ENCODE data around the gene ZDHHC4. TPM values are rescaled to one million over a fixed set of nuclear protein-coding genes. Genes with fewer than 3 reads are reported as not detected.

The ZDHHC4 gene
- 10 to 100 TPM; 29.4 to 37.6 (median 35.3) TPM for total RNA-seq
- total RNA-seq (2013): 41.9 TPM

DNA sequence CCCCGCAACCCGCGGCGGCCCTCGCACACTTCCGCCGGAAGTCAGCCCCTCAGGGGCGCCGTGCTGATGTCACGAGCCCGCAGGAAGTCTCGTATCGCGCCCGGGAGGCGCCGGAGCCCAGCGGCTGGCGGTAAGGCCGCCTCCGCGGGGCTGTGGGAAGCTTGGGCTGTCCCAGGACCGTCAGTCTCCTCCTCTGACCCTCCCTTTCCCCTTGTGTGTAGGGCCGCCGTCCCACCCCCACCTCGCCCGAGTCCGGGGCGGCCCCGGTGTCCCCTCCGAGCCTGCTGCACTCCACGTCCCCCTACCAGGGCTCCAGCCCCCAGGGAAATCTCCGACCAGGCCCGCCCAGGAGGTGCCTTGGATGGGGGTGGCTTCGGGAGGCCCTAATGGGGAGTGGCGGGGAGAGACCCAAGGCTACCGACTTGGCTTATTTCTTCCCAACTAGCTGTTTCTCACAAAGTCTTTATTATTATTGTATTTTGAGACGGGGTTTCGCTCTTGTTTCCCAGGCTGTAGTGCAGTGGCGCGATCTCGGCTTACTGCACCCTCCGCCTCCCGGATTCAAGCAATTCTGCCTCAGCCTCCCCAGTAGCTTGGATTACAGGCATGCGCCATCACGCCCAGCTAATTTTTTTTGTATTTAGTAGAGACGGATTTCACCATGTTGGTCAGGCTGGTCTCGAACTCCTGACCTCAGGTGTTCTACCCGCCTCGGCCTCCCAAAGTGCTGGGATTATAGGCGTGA lies at the start of gene ZDHHC4:
Gene ZDHHC4 (plus strand): TSS at position 86 of the 745 bp plus-strand sequence. CDS start 3,108 bp downstream, outside the sequence.
- peak within 1 kb of the TSS; percentile 98 for H3K27ac ChIP-seq (ENCODE audit: low read length)
- H3K36me3 ChIP-seq (ENCODE audit: control insufficient read depth, insufficient read depth, low read length): peaks cover 11% of the 10 kb centered on the region
- ATAC-seq: peak; percentile 92 to 96 (median 96)
- Mint-ChIP-seq H3K27me3 (ENCODE audit: low read depth in 2 of 2) (peaks cover 3 to 5% of the 10 kb centered on the region in 2 donors), H3K4me3 (peak within 1 kb of the TSS; percentile 90), H3K9me3 (no peaks in the 10 kb centered on the region), H3K36me3 (no peaks in the 10 kb centered on the region), H3K27ac (peak within 1 kb of the TSS; percentile 89 to 97), H3K4me1 (peaks cover 11 to 12% of the 10 kb centered on the region in 2 donors)
- DNase-seq: peak; percentile 86 to 94
- H3K4me1 ChIP-seq (ENCODE audit: control insufficient read depth, insufficient read depth, low read length): peaks cover 15% of the 10 kb centered on the region
- 21% methylated on average over 48 of the region's 51 CpGs for WGBS (ENCODE audit: insufficient coverage)
- H3K4me3 ChIP-seq (ENCODE audit: low read length): peak within 1 kb of the TSS; percentile 92
- intact Hi-C loops (cut with micrococcal nuclease): loop anchor here (1.0 kb wide), 1 partner anchor 12 kb away; no protein-coding TSS in a partner anchor
- TF ChIP-seq, protein P1, sequence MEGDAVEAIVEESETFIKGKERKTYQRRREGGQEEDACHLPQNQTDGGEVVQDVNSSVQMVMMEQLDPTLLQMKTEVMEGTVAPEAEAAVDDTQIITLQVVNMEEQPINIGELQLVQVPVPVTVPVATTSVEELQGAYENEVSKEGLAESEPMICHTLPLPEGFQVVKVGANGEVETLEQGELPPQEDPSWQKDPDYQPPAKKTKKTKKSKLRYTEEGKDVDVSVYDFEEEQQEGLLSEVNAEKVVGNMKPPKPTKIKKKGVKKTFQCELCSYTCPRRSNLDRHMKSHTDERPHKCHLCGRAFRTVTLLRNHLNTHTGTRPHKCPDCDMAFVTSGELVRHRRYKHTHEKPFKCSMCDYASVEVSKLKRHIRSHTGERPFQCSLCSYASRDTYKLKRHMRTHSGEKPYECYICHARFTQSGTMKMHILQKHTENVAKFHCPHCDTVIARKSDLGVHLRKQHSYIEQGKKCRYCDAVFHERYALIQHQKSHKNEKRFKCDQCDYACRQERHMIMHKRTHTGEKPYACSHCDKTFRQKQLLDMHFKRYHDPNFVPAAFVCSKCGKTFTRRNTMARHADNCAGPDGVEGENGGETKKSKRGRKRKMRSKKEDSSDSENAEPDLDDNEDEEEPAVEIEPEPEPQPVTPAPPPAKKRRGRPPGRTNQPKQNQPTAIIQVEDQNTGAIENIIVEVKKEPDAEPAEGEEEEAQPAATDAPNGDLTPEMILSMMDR (IDR thresholded peaks at IDR 0.05): no peak
- H3K9me3 ChIP-seq (ENCODE audit: control insufficient read depth, insufficient read depth, low read length): no peaks in the 10 kb centered on the region
- H3K27me3 ChIP-seq (ENCODE audit: control insufficient read depth, insufficient read depth, low read length): no peaks in the 10 kb centered on the region

DNA sequence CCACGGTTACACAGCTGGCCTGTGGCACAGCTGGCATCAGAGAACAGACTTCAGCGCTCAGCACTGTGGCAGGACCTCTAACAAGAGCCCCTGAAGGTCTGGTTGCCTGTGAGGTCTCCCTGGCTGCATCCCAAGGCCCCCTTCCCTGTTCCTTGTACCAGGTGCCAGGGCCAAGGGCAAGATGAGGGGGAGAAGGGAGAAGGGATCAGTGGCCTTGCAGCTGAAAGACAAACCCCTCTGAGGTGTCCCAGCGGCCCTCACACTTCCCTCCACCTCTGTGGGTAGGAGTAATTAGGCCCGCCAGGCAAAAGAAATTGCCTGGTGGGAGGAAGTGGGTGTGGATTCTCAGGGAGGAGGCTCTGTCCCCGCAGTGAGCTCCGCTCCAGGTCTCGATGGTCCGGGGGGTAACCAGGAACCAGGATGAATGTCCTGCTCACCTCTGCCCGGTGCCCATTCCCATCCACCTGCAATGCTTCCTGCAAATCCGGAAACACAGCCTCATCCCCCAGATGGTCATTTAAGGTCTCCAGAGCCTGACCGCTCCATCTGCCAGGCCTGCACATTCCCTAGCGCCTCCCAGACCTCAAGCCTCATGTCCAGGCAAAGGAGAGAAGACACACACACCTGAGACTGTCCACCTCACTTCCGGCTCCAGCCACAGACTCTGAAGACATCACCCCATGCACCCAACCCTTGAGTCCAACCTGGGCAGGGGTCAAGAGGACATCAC lies 48.7 kb upstream of the ZDHHC4 start:
- ATAC-seq (no peak), DNase-seq (no peak)
- H3K27me3 ChIP-seq (ENCODE audit: control insufficient read depth, insufficient read depth, low read length): peaks cover 13% of the 10 kb centered on the region
- H3K27ac ChIP-seq (ENCODE audit: low read length): no peak overlapping the region
- Mint-ChIP-seq H3K4me3 (no peak overlapping the region), H3K27ac (no peak overlapping the region), H3K27me3 (ENCODE audit: low read depth in 2 of 2) (peaks cover 16 to 32% of the 10 kb centered on the region in 2 donors), H3K36me3 (no peaks in the 10 kb centered on the region), H3K4me1 (peaks cover 6 to 15% of the 10 kb centered on the region in 2 donors), H3K9me3 (no peaks in the 10 kb centered on the region)
- TF ChIP-seq, protein P1 (IDR thresholded peaks at IDR 0.05): no peak
- no peaks in the 10 kb centered on the region for H3K9me3 ChIP-seq (ENCODE audit: control insufficient read depth, insufficient read depth, low read length)
- H3K4me1 ChIP-seq (ENCODE audit: control insufficient read depth, insufficient read depth, low read length): peaks cover 20% of the 10 kb centered on the region
- 66% methylated on average over 11 of the region's 13 CpGs for WGBS (ENCODE audit: insufficient coverage)
- no peaks in the 10 kb centered on the region for H3K36me3 ChIP-seq (ENCODE audit: control insufficient read depth, insufficient read depth, low read length)
- H3K4me3 ChIP-seq (ENCODE audit: low read length): no peak overlapping the region
- intact Hi-C loops (cut with micrococcal nuclease): no loop called here

DNA sequence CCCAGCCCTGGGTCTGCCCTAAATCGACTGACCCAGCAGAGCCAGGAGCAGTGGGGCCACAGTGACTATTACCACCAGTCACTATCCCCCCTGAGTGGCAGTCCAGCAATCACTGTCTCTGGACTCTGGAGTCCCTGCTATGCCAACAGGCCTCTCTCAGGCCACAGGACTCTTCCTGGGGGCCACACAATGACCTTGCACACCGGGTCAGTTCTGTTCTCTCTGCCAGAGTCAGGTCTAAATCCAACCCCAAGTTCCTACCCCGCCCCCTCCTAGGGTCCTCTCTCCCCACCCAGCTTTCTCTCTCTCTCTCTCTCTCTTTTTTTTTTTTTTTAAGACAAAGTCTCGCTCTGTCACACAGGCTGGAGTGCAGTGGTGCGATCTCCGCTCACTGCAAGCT lies 47.6 kb upstream of the ZDHHC4 start:
- H3K4me1 Mint-ChIP-seq: peaks cover 13 to 23% of the 10 kb centered on the region in 2 donors
- 98% methylated on average over 5 of the region's 6 CpGs for WGBS (ENCODE audit: insufficient coverage)
- TF ChIP-seq, protein P1 (IDR thresholded peaks at IDR 0.05): no peak
- H3K27me3 Mint-ChIP-seq (ENCODE audit: low read depth in 2 of 2): peaks cover 10 to 28% of the 10 kb centered on the region in 2 donors
- DNase-seq: no peak
- Histone ChIP-seq H3K4me1 (ENCODE audit: control insufficient read depth, insufficient read depth, low read length) (peaks cover 30% of the 10 kb centered on the region), H3K27me3 (ENCODE audit: control insufficient read depth, insufficient read depth, low read length) (peaks cover 13% of the 10 kb centered on the region), H3K9me3 (ENCODE audit: control insufficient read depth, insufficient read depth, low read length) (no peaks in the 10 kb centered on the region), H3K36me3 (ENCODE audit: control insufficient read depth, insufficient read depth, low read length) (no peaks in the 10 kb centered on the region), H3K4me3 (ENCODE audit: low read length) (no peak overlapping the region), H3K27ac (ENCODE audit: low read length) (no peak overlapping the region)
- ATAC-seq: no peak
- intact Hi-C loops (cut with micrococcal nuclease): no loop called here
- peak overlapping the region; percentile 25 for H3K4me3 Mint-ChIP-seq
- H3K9me3 Mint-ChIP-seq: no peaks in the 10 kb centered on the region
- H3K27ac Mint-ChIP-seq: no peak overlapping the region
- H3K36me3 Mint-ChIP-seq: no peaks in the 10 kb centered on the region

Measured in natural killer cell (primary cell).